GM23338 (cell line): Measurements from ENCODE around the gene KCTD2. TPM values are rescaled to one million over a fixed set of nuclear protein-coding genes. Genes with fewer than 3 reads are reported as not detected.
A peak's percentile ranks its signal among the peaks of the same experiment; 100 is the strongest.

Source experiments
- ATAC-seq: fragments of 200-7000 bp; cut with Tn5 transposase; 3 replicates; pipeline ENCODE4 v1.9.1; 2020
- DNase-seq: peaks from one replicate; pipeline ENCODE4 v3.0.0-alpha.2; 2015; ENCODE audit warnings: low spot score
- H2AFZ ChIP-seq: fragments of 200-600 bp; sonication (generic); 2 replicates; pipeline ENCODE4 v1.8.0; 2016; ENCODE audit warnings: antibody characterized with exemption, mild to moderate bottlenecking, moderate library complexity
- H3F3A ChIP-seq: fragments of 200-600 bp; sonication (generic); replicated peaks from 2 replicates; pipeline ENCODE4 v1.8.0; 2017; ENCODE audit warnings: antibody characterized with exemption, mixed run types, low read depth
- H3K27ac ChIP-seq: fragments of 200-600 bp; sonication (generic); 2 replicates; pipeline ENCODE4 v1.6.1; 2016; ENCODE audit warnings: low read depth
- H3K27me3 ChIP-seq: fragments of 200-600 bp; sonication (generic); 2 replicates; pipeline ENCODE4 v1.8.0; 2016; ENCODE audit warnings: mild to moderate bottlenecking, mixed run types, moderate library complexity; ENCODE audit not compliant: insufficient read depth
- H3K36me3 ChIP-seq: fragments of 200-600 bp; sonication (generic); 2 replicates; pipeline ENCODE4 v1.8.0; 2016; ENCODE audit warnings: mild to moderate bottlenecking; ENCODE audit not compliant: insufficient read depth
- H3K4me1 ChIP-seq: fragments of 200-600 bp; sonication (generic); 2 replicates; pipeline ENCODE4 v1.8.0; 2016; ENCODE audit warnings: mild to moderate bottlenecking, moderate library complexity; ENCODE audit not compliant: insufficient read depth
- H3K4me2 ChIP-seq: fragments of 200-600 bp; sonication (generic); 2 replicates; pipeline ENCODE4 v1.7.1; 2017; ENCODE audit warnings: mixed run types
- H3K4me3 ChIP-seq: fragments of 200-600 bp; sonication (generic); 2 replicates; pipeline ENCODE4 v1.6.1; 2016; ENCODE audit warnings: mixed run types
- H3K79me2 ChIP-seq: fragments of 200-600 bp; sonication (generic); replicated peaks from 2 replicates; pipeline ENCODE4 v1.8.0; 2017; ENCODE audit warnings: mild to moderate bottlenecking; ENCODE audit not compliant: insufficient read depth
- H3K9me2 ChIP-seq: fragments of 200-600 bp; sonication (generic); 2 replicates; pipeline ENCODE4 v1.8.0; 2017; ENCODE audit not compliant: insufficient read depth
- H4K20me1 ChIP-seq: fragments of 200-600 bp; sonication (generic); replicated peaks from 2 replicates; pipeline ENCODE4 v1.8.0; 2017; ENCODE audit warnings: mild to moderate bottlenecking; ENCODE audit not compliant: insufficient read depth
- H3K27ac Mint-ChIP-seq: 2 replicates; pipeline ENCODE4 v1.8.0; 2020; ENCODE audit warnings: inconsistent platforms, mild to moderate bottlenecking, moderate library complexity, mixed read lengths
- H3K27me3 Mint-ChIP-seq: 3 replicates; pipeline ENCODE4 v1.8.0; 2022; ENCODE audit warnings: low read depth, mild to moderate bottlenecking, moderate library complexity, mixed read lengths, inconsistent platforms; ENCODE audit not compliant: insufficient read depth, poor library complexity
- H3K36me3 Mint-ChIP-seq: 3 replicates; pipeline ENCODE4 v1.8.0; 2021; ENCODE audit warnings: low read depth, mild to moderate bottlenecking, inconsistent platforms, moderate library complexity, mixed read lengths
- H3K4me1 Mint-ChIP-seq: 3 replicates; pipeline ENCODE4 v1.8.0; 2020; ENCODE audit warnings: mild to moderate bottlenecking, inconsistent platforms, mixed read lengths
- H3K4me3 Mint-ChIP-seq: 3 replicates; pipeline ENCODE4 v1.8.0; 2021; ENCODE audit warnings: moderate library complexity, mild to moderate bottlenecking, inconsistent platforms, mixed read lengths
- H3K9me3 Mint-ChIP-seq: 3 replicates; pipeline ENCODE4 v1.8.0; 2020; ENCODE audit warnings: moderate library complexity, mild to moderate bottlenecking, inconsistent platforms, mixed read lengths
- CTCF ChIP-seq, 2 experiments: fragments of 200-600 bp in 1 of 2; sonication (generic) in 1 of 2; conservative IDR thresholded peaks; 2 replicates each; pipeline versions ENCODE4 v1.5.1 to v1.6.1; 2016 to 2017; ENCODE audit warnings: antibody characterized with exemption in 2 of 2, low read depth in 2 of 2, mild to moderate bottlenecking in 2 of 2, moderate library complexity in 1 of 2
- EZH2 ChIP-seq: fragments of 200-600 bp; sonication (generic); IDR thresholded peaks from one replicate; pipeline ENCODE4 v1.8.0; 2017; ENCODE audit warnings: antibody characterized with exemption, mild to moderate bottlenecking, low read depth; ENCODE audit not compliant: unreplicated experiment
- EZH2phosphoT487 ChIP-seq: fragments of 200-600 bp; sonication (generic); IDR thresholded peaks from one replicate; pipeline ENCODE4 v1.8.1; 2018; ENCODE audit warnings: antibody characterized with exemption; ENCODE audit not compliant: unreplicated experiment
- ZNF114 ChIP-seq: fragments of 250-450 bp; sonication (Bioruptor Pico); IDR thresholded peaks from 2 replicates; pipeline ENCODE4 v1.5.0; 2020; ENCODE audit warnings: mild to moderate bottlenecking, moderate library complexity
- ZNF331 ChIP-seq: fragments of 250-450 bp; sonication (Bioruptor Pico); IDR thresholded peaks from 2 replicates; pipeline ENCODE4 v1.5.0; 2020; ENCODE audit warnings: low read depth, mild to moderate bottlenecking, moderate library complexity
- polyA plus RNA-seq: library from polyadenylated mRNA; unstranded; fragments of >200 nt; fragmentation: Nextera tagmentation; extraction: Ambion mirVana; gene quantifications from 2 replicates; pipeline ENCODE4 v1.2.1, GENCODE V29; 2016
- total RNA-seq: library from RNA; depleted of rRNA; stranded (reverse); fragments of >200 nt; shearing (Covaris generic); gene quantifications from 2 replicates; pipeline ENCODE4 v1.2.3, GENCODE V29; 2014

KCTD2 gene
- total and polyA plus RNA-seq, 2 experiments from 2014 or later, result 7.4 to 30.0 TPM

- Histone ChIP-seq H2AFZ (peak overlapping the region; percentile 99), H3K9me2 (no peaks in the 10 kb centered on the region), H3K4me3 (peak overlapping the region; percentile 96), H3K4me1 (peaks cover 22% of the 10 kb centered on the region), H3K79me2 (no peaks in the 10 kb centered on the region), H3K36me3 (no peaks in the 10 kb centered on the region; the same call in 1 of the 2 replicates), H3K4me2 (peak overlapping the region; percentile 87), H4K20me1 (no peaks in the 10 kb centered on the region), H3F3A (peaks cover 26% of the 10 kb centered on the region), H3K27me3 (peaks cover 5% of the 10 kb centered on the region; the same call in 1 of the 2 replicates), H3K27ac (no peak overlapping the region)
- Mint-ChIP-seq H3K27me3 (peaks cover 33% of the 10 kb centered on the region), H3K4me1 (peaks cover 18% of the 10 kb centered on the region), H3K36me3 (peaks cover 19% of the 10 kb centered on the region), H3K4me3 (peak overlapping the region; percentile 99), H3K27ac (no peak overlapping the region), H3K9me3 (peaks cover 43% of the 10 kb centered on the region)
- DNase-seq (no peak), ATAC-seq (no peak)
- TF ChIP-seq CTCF (conservative IDR thresholded peaks at IDR 0.05; ENCODE audit: low read depth in 2 of 2) (0 out of 4 replicates have a peak, but pooled peaks of 1 of the 2 experiments have one; percentile 9), ZNF331 (no peak)
Measured at GRCh38 chr17:75032720-75033280, 14.2 kb upstream of the KCTD2 start.

- Histone ChIP-seq H3K4me3 (peak overlapping the region; percentile 96), H3K27ac (peak overlapping the region; percentile 90), H3K27me3 (peaks cover 5% of the 10 kb centered on the region; the same call in 1 of the 2 replicates), H3K4me1 (peaks cover 22% of the 10 kb centered on the region), H3K79me2 (no peaks in the 10 kb centered on the region), H3K9me2 (no peaks in the 10 kb centered on the region), H3K4me2 (peak overlapping the region; percentile 88), H3F3A (peaks cover 26% of the 10 kb centered on the region), H3K36me3 (peaks cover 4% of the 10 kb centered on the region), H2AFZ (peak overlapping the region; percentile 99), H4K20me1 (no peaks in the 10 kb centered on the region)
- peaks cover 41% of the 10 kb centered on the region for H3K9me3 Mint-ChIP-seq
- peaks cover 24% of the 10 kb centered on the region for H3K36me3 Mint-ChIP-seq
- H3K27ac Mint-ChIP-seq, result peak overlapping the region; percentile 99
- peak overlapping the region; percentile 99 for H3K4me3 Mint-ChIP-seq
- peaks cover 18% of the 10 kb centered on the region for H3K4me1 Mint-ChIP-seq
- peak; percentile 96 for DNase-seq
- ATAC-seq, result peak; percentile 62
- TF ChIP-seq CTCF (conservative IDR thresholded peaks at IDR 0.05; ENCODE audit: low read depth in 2 of 2), result no peak
- no peak for TF ChIP-seq EZH2
- TF ChIP-seq EZH2phosphoT487, result no peak
- no peak for TF ChIP-seq ZNF114 (CRISPR knock-in tag)
- peaks cover 33% of the 10 kb centered on the region for H3K27me3 Mint-ChIP-seq
Measured at GRCh38 chr17:75033346-75034235, 13.4 kb upstream of the KCTD2 start.
